ENCODE data around the gene FAM156B.

Gene FAM156B

GRCh38 chrX:52934704-52935469, 37.8 kb downstream of the FAM156B start (continued):
- TF ChIP-seq ZBTB49 (tag by site-specific recombination; IDR thresholded peaks at IDR 0.05; ENCODE audit: low read depth) (no peak), IKZF3 (tag by site-specific recombination; IDR thresholded peaks at IDR 0.05) (peak; percentile 90), ZNF621 (tag by site-specific recombination; IDR thresholded peaks at IDR 0.05) (no peak), ATF2 (tag by site-specific recombination; IDR thresholded peaks at IDR 0.05; ENCODE audit: low read depth) (0 out of 2 replicates have a peak, but pooled peaks have one; percentile 10), MYNN (tag by site-specific recombination; IDR thresholded peaks at IDR 0.05; ENCODE audit: borderline replicate concordance) (no peak), ZNF221 (tag by site-specific recombination; IDR thresholded peaks at IDR 0.05; ENCODE audit: borderline replicate concordance) (0 out of 2 replicates have a peak, but pooled peaks have one; percentile 14), ZNF112 (tag by site-specific recombination; IDR thresholded peaks at IDR 0.05) (no peak), YY2 (tag by site-specific recombination; IDR thresholded peaks at IDR 0.05) (0 out of 2 replicates have a peak, but pooled peaks have one; percentile 52), ZNF670 (tag by site-specific recombination; IDR thresholded peaks at IDR 0.05; ENCODE audit: low read depth) (no peak), YY1 (tag by site-specific recombination; IDR thresholded peaks at IDR 0.05) (peak; percentile 35; the same call in 1 of the 2 replicates), ZNF521 (tag by site-specific recombination; IDR thresholded peaks at IDR 0.05) (no peak), ZNF624 (tag by site-specific recombination; IDR thresholded peaks at IDR 0.05) (no peak), ZNF324 (tag by site-specific recombination; IDR thresholded peaks at IDR 0.05) (peak; percentile 93), ZBTB17 (tag by site-specific recombination; IDR thresholded peaks at IDR 0.05) (peak; percentile 95), ZNF654 (tag by site-specific recombination; IDR thresholded peaks at IDR 0.05; ENCODE audit: low read depth) (peak; percentile 100), ZNF639 (tag by site-specific recombination; IDR thresholded peaks at IDR 0.05) (peak; percentile 97), KLF10 (tag by site-specific recombination; IDR thresholded peaks at IDR 0.05) (peak; percentile 92), ZSCAN4 (tag by site-specific recombination; IDR thresholded peaks at IDR 0.05) (peak; percentile 77), ZNF660 (tag by site-specific recombination; IDR thresholded peaks at IDR 0.05) (peak; percentile 84), INSM2 (tag by site-specific recombination; IDR thresholded peaks at IDR 0.05) (peak; percentile 61), ZNF366 (tag by site-specific recombination; conservative IDR thresholded peaks at IDR 0.05) (peak; percentile 74), ZBTB48 (tag by site-specific recombination; IDR thresholded peaks at IDR 0.05) (peak; percentile 77; the same call in 1 of the 2 replicates), ZNF214 (tag by site-specific recombination; IDR thresholded peaks at IDR 0.05; ENCODE audit: borderline replicate concordance) (no peak), ZNF423 (tag by site-specific recombination; IDR thresholded peaks at IDR 0.05) (peak; percentile 55; the same call in 1 of the 2 replicates), ZBTB21 (tag by site-specific recombination; IDR thresholded peaks at IDR 0.05) (peak; percentile 79), ZNF600 (tag by site-specific recombination; IDR thresholded peaks at IDR 0.05) (peak; percentile 74; the same call in 1 of the 2 replicates), PRDM1 (tag by site-specific recombination; IDR thresholded peaks at IDR 0.05) (0 out of 2 replicates have a peak, but pooled peaks have one; percentile 12), GLI2 (tag by site-specific recombination; IDR thresholded peaks at IDR 0.05; ENCODE audit: borderline replicate concordance, low read depth) (no peak; the same call in 1 of the 2 replicates), ZNF791 (tag by site-specific recombination; IDR thresholded peaks at IDR 0.05) (no peak), SP7 (tag by site-specific recombination; IDR thresholded peaks at IDR 0.05) (peak; percentile 84), BCL11B (tag by site-specific recombination; IDR thresholded peaks at IDR 0.05; ENCODE audit: low read depth) (peak; percentile 45; the same call in 1 of the 2 replicates), KLF1 (tag by site-specific recombination; IDR thresholded peaks at IDR 0.05) (peak; percentile 29; the same call in 1 of the 2 replicates), ZNF558 (tag by site-specific recombination; IDR thresholded peaks at IDR 0.05) (peak; percentile 83)

Data from HEK293 (cell line).